Retina (tissue), 1 donor: Measurements from ENCODE around the gene C2CD2.
A peak's percentile ranks its signal among the peaks of the same experiment; 100 is the strongest.
"Not testable (repeated sequence)": the region's sequence is repeated elsewhere in the genome, so short reads cannot be mapped to it uniquely, and the experiment has no call there.

ENCODE experiments used
- DNase-seq: peaks from one replicate; pipeline ENCODE4 v3.0.0-alpha.2; 2016

Gene C2CD2

GRCh38 chr21:41973861-41974751 is 20.3 kb upstream of the C2CD2 start:
- DNase-seq: no peak

GRCh38 chr21:41973427-41973831 is 19.6 kb upstream of the C2CD2 start:
- DNase-seq: no peak

- no peak for DNase-seq
Observed at GRCh38 chr21:41972511-41973205, 18.8 kb upstream of the C2CD2 start.

GRCh38 chr21:41971891-41972290 is 18.1 kb upstream of the C2CD2 start:
- DNase-seq: no peak

GRCh38 chr21:41970751-41971653 is 17.2 kb upstream of the C2CD2 start:
- DNase-seq: peak; percentile 4

GRCh38 chr21:41970106-41970391 is 16.2 kb upstream of the C2CD2 start:
- peak; percentile 17 for DNase-seq

GRCh38 chr21:41967708-41968107 is 13.9 kb upstream of the C2CD2 start:
- DNase-seq: no peak

GRCh38 chr21:41966872-41967621 is 13.2 kb upstream of the C2CD2 start:
- DNase-seq: no peak

GRCh38 chr21:41966041-41966833 is 12.4 kb upstream of the C2CD2 start:
- DNase-seq: no peak

GRCh38 chr21:41965461-41966013 is 11.7 kb upstream of the C2CD2 start:
- DNase-seq: no peak

GRCh38 chr21:41965045-41965444 is 11.2 kb upstream of the C2CD2 start:
- DNase-seq: no peak

- DNase-seq: no peak
Observed at GRCh38 chr21:41964171-41964570, 10.4 kb upstream of the C2CD2 start.

- DNase-seq: no peak
Observed at GRCh38 chr21:41962425-41962966, 8.7 kb upstream of the C2CD2 start.

GRCh38 chr21:41961753-41962152 is 7.9 kb upstream of the C2CD2 start:
- no peak for DNase-seq

GRCh38 chr21:41961282-41961701 is 7.5 kb upstream of the C2CD2 start:
- DNase-seq: no peak

GRCh38 chr21:41960386-41960785 is 6.6 kb upstream of the C2CD2 start:
- no peak for DNase-seq

GRCh38 chr21:41959697-41960096 is 5.9 kb upstream of the C2CD2 start:
- not testable (repeated sequence) for DNase-seq

GRCh38 chr21:41958886-41959563 is 5.2 kb upstream of the C2CD2 start:
- DNase-seq: no peak

GRCh38 chr21:41957991-41958766 is 4.4 kb upstream of the C2CD2 start:
- no peak for DNase-seq
